ENCODE results near the gene SHISA7. TPM values are rescaled to one million over a fixed set of nuclear protein-coding genes. Genes with fewer than 3 reads are reported as not detected.

Gene SHISA7
- total RNA-seq, 1 donor from 2014 or later = 3.2 TPM

DNA sequence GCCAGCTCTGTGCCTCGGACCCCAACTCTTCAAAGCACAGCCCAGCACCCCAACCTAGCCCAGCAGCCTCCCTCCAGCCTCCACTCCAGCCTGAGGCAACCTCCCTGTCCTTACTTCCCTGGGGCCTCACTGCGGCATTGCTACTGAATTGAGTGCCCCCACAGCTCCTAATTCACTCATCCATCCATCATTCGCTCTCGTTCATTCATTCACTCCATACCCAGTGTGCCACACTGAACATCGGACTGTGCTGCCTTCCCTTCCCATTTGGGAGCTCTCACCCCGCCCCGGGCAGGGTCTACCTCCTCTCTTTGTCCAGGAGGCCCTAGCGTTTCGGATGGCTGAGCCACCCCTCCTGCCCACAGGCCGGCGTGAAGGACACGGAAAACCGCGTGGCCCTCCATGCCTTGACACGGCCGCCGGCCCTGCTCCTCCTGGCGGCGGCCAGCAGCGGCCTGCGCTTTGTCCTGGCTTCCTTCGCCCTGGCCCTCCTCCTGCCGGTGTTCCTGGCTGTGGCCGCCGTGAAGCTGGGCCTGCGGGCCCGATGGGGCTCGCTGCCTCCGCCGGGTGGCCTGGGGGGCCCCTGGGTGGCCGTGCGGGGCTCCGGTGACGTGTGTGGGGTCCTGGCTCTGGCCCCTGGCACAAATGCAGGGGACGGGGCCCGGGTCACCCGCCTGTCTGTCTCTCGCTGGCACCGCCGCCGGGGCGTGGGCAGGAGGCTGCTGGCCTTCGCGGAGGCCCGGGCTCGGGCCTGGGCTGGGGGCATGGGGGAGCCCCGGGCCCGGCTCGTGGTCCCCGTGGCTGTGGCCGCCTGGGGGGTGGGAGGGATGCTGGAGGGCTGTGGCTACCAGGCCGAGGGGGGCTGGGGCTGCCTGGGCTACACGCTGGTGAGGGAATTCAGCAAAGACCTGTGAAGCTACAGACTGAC lies 43.2 kb upstream of the SHISA7 start:
- Mint-ChIP-seq H3K4me3 (ENCODE audit: unreplicated experiment) (peak overlapping the region; percentile 92), H3K4me1 (ENCODE audit: low read depth, unreplicated experiment) (peaks cover 10% of the 10 kb centered on the region), H3K27me3 (ENCODE audit: unreplicated experiment) (peaks cover 15% of the 10 kb centered on the region), H3K9me3 (ENCODE audit: unreplicated experiment) (peaks cover 6% of the 10 kb centered on the region), H3K36me3 (ENCODE audit: unreplicated experiment) (no peaks in the 10 kb centered on the region), H3K27ac (ENCODE audit: unreplicated experiment) (peak overlapping the region; percentile 94)
- DNase-seq = no peak
- TF ChIP-seq, protein P1, sequence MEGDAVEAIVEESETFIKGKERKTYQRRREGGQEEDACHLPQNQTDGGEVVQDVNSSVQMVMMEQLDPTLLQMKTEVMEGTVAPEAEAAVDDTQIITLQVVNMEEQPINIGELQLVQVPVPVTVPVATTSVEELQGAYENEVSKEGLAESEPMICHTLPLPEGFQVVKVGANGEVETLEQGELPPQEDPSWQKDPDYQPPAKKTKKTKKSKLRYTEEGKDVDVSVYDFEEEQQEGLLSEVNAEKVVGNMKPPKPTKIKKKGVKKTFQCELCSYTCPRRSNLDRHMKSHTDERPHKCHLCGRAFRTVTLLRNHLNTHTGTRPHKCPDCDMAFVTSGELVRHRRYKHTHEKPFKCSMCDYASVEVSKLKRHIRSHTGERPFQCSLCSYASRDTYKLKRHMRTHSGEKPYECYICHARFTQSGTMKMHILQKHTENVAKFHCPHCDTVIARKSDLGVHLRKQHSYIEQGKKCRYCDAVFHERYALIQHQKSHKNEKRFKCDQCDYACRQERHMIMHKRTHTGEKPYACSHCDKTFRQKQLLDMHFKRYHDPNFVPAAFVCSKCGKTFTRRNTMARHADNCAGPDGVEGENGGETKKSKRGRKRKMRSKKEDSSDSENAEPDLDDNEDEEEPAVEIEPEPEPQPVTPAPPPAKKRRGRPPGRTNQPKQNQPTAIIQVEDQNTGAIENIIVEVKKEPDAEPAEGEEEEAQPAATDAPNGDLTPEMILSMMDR (IDR thresholded peaks at IDR 0.05; ENCODE audit: partially characterized antibody, unreplicated experiment) = no peak

DNA sequence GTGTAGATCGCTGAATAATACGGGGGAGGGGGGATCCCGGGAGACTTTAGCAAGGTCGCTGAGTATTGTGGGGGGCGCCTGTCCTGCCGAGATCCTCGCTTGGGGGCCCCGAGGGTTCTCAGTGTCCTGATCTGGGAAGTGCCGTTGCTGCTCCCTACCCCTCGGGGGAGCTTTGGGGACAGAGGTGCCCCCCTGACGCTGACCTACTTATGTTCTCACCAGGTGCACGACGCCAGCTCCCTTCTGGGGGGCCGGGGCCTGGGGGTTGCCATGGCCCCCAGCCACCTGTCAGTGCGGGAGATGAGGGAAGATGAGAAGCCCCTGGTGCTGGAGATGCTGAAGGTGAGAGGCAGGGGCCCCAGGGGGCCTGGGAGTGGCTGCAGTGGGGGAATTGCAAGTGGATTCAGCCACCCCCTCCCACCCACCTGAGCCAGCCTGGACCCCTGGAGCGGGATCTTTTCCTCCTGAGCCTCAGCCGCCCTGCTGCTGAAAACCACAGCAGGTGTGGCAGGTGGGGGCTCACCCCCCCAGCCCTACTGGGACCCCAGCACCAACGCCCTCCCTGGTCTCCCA lies 42.4 kb upstream of the SHISA7 start:
- Mint-ChIP-seq H3K36me3 (ENCODE audit: unreplicated experiment) (no peaks in the 10 kb centered on the region), H3K27me3 (ENCODE audit: unreplicated experiment) (peaks cover 15% of the 10 kb centered on the region), H3K4me1 (ENCODE audit: low read depth, unreplicated experiment) (peaks cover 11% of the 10 kb centered on the region), H3K4me3 (ENCODE audit: unreplicated experiment) (peak overlapping the region; percentile 92), H3K27ac (ENCODE audit: unreplicated experiment) (peak overlapping the region; percentile 84), H3K9me3 (ENCODE audit: unreplicated experiment) (peaks cover 8% of the 10 kb centered on the region)
- TF ChIP-seq, protein P1 (IDR thresholded peaks at IDR 0.05; ENCODE audit: partially characterized antibody, unreplicated experiment) = no peak
- no peak for DNase-seq

DNA sequence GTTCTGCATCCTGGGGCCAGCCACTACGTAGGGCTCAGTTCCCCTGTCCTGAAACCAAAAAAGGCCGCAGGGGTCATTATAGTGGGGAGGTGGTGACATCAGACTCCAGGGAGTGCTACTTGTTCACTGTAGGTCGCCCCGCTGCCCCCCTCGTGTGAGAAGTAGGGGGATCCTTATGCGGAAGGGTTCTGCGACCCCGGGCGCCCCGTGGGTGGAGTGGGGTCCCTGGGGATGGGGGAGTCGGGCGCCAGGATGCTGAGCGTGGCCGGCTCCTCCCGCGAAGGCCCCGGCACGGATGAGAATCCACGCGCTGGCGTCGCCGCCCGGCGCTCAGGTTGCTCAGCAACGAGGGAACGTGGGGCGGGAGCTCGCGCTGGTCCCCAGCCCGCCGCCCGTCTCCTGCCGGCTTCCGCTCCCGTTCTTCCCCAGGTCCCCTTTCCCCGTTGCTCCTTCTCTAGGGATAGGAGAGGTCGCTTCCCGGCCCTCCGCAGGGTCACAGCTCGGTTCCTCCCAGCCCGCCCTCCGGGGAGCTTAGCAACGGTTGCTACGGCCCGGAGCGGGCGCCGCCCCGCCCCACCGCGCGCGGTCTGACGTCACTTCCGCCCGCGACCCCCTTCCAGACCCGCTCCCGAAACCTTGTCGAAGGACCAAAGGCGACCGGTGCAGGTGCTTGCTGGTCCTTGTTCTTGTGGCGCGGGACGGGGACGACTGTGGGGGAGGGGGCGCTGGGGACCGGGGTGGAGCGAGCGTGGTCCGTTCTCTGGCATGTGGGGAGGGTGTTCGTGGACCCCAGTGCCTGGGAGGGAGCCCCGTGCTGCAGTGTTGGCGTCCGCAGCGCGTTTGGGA lies 41.7 kb upstream of the SHISA7 start, which contains the start of gene NAT14:
Gene NAT14, plus strand, starts transcription at position 596 of the 846 bp plus-strand sequence. CDS start 521 bp downstream, outside the sequence.
- peak; percentile 92 for DNase-seq

DNA sequence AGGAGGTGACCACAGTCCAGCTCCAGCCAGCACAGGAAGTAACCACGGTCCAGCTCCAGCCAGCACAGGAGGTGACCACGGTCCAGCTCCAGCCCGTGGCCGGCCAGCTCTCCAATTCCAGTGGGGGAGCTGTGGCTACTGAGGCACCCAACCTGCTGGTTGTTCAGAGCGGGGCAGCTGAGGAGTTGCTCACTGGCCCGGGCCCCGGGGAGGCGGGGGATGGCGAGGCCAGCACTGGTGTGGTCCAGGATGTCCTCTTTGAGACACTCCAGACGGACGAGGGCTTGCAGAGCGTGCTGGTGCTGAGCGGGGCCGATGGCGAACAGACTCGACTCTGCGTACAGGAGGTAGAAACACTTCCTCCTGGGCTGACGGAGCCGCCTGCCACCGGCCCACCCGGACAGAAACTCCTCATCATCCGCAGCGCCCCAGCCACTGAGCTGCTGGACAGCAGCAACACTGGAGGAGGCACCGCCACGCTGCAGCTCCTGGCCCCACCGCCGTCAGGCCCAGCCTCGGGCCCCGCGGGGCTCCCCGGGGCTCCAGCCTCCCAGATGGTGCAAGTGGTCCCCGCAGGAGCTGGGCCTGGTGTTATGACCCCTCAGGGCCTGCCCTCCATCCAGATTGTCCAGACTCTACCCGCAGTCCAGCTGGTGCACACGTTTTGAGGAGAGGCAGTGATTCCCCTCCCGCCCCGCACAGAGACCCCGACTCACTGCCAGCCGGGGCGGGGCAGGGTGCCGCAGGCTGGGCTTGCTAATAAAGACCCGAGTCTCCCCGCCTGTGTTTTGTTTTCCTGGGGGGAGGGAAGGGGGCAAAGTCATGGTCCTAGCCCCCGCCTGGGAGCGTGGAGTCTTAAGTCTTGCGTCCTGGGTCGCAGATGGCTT lies 40.8 kb upstream of the SHISA7 start:
- Mint-ChIP-seq H3K9me3 (ENCODE audit: unreplicated experiment) (peaks cover 12% of the 10 kb centered on the region), H3K27ac (ENCODE audit: unreplicated experiment) (peak overlapping the region; percentile 94), H3K36me3 (ENCODE audit: unreplicated experiment) (no peaks in the 10 kb centered on the region), H3K4me3 (ENCODE audit: unreplicated experiment) (peak overlapping the region; percentile 77), H3K27me3 (ENCODE audit: unreplicated experiment) (peaks cover 19% of the 10 kb centered on the region), H3K4me1 (ENCODE audit: low read depth, unreplicated experiment) (peaks cover 18% of the 10 kb centered on the region)
- TF ChIP-seq, protein P1 (IDR thresholded peaks at IDR 0.05; ENCODE audit: partially characterized antibody, unreplicated experiment) = no peak
- peak; percentile 67 for DNase-seq

More for the DNA sequence above, 41.7 kb upstream of the SHISA7 start, which contains the start of gene NAT14:
- peak within 1 kb of the TSS; percentile 94 for H3K27ac Mint-ChIP-seq (ENCODE audit: unreplicated experiment)
- peaks cover 10% of the 10 kb centered on the region for H3K9me3 Mint-ChIP-seq (ENCODE audit: unreplicated experiment)
- TF ChIP-seq, protein P1 (IDR thresholded peaks at IDR 0.05; ENCODE audit: partially characterized antibody, unreplicated experiment) = no peak
- no peaks in the 10 kb centered on the region for H3K36me3 Mint-ChIP-seq (ENCODE audit: unreplicated experiment)
- peaks cover 14% of the 10 kb centered on the region for H3K4me1 Mint-ChIP-seq (ENCODE audit: low read depth, unreplicated experiment)
- peak within 1 kb of the TSS; percentile 92 for H3K4me3 Mint-ChIP-seq (ENCODE audit: unreplicated experiment)
- peaks cover 17% of the 10 kb centered on the region for H3K27me3 Mint-ChIP-seq (ENCODE audit: unreplicated experiment)

Data from glutamatergic neuron (in vitro differentiated cells).